H9 (cell line): ENCODE measurements around the gene CD300H. TPM values are rescaled to one million over a fixed set of nuclear protein-coding genes. Genes with fewer than 3 reads are reported as not detected.

Experiments used
- DNase-seq: peaks from one replicate; pipeline ENCODE4 v3.0.0-alpha.2; 2017
- H2AFZ ChIP-seq: one replicate; pipeline ENCODE4 v1.6.1; 2013; ENCODE audit warnings: mild to moderate bottlenecking, low read length, control low read depth, moderate library complexity
- H2AK5ac ChIP-seq: 2 replicates; pipeline ENCODE4 v1.6.1; 2013; ENCODE audit warnings: low read length, control low read depth, mixed read lengths; ENCODE audit not compliant: insufficient read length
- H2BK120ac ChIP-seq: one replicate; pipeline ENCODE4 v1.6.1; 2013; ENCODE audit warnings: low read depth, mild to moderate bottlenecking, low read length, control low read depth, inconsistent platforms; ENCODE audit not compliant: poor library complexity, severe bottlenecking
- H2BK12ac ChIP-seq: 2 replicates; pipeline ENCODE4 v1.6.1; 2013; ENCODE audit warnings: low read length, control low read depth, mixed read lengths, low read depth; ENCODE audit not compliant: insufficient read length
- H2BK15ac ChIP-seq: 2 replicates; pipeline ENCODE4 v1.6.1; 2013; ENCODE audit warnings: low read depth, low read length, control low read depth
- H2BK20ac ChIP-seq: one replicate; pipeline ENCODE4 v1.6.1; 2013; ENCODE audit warnings: low read depth, mild to moderate bottlenecking, low read length, control low read depth, inconsistent platforms; ENCODE audit not compliant: poor library complexity, severe bottlenecking
- H2BK5ac ChIP-seq: 2 replicates; pipeline ENCODE4 v1.6.1; 2013; ENCODE audit warnings: low read length, control low read depth, mixed read lengths; ENCODE audit not compliant: insufficient read length
- H3K14ac ChIP-seq: 2 replicates; pipeline ENCODE4 v1.6.1; 2013; ENCODE audit warnings: low read length, control low read depth; ENCODE audit not compliant: insufficient read depth
- H3K18ac ChIP-seq: 2 replicates; pipeline ENCODE4 v1.6.1; 2013; ENCODE audit warnings: low read depth, mild to moderate bottlenecking, mixed read lengths, low read length, control low read depth; ENCODE audit not compliant: insufficient read length
- H3K23ac ChIP-seq: 2 replicates; pipeline ENCODE4 v1.6.1; 2013; ENCODE audit warnings: low read length, control low read depth, mixed read lengths, low read depth; ENCODE audit not compliant: insufficient read length
- H3K23me2 ChIP-seq: 2 replicates; pipeline ENCODE4 v1.6.1; 2013; ENCODE audit warnings: low read depth, mild to moderate bottlenecking, mixed read lengths, low read length, control low read depth; ENCODE audit not compliant: insufficient read length, poor library complexity, severe bottlenecking
- H3K27ac ChIP-seq: 2 replicates; pipeline ENCODE4 v1.5.1; 2013; ENCODE audit warnings: low read length, control low read depth, mixed read lengths, low read depth; ENCODE audit not compliant: insufficient read length
- H3K27me3 ChIP-seq: 2 replicates; pipeline ENCODE4 v1.6.1; 2013; ENCODE audit warnings: low read length, control low read depth, inconsistent platforms; ENCODE audit not compliant: insufficient read depth
- H3K4ac ChIP-seq: 2 replicates; pipeline ENCODE4 v1.6.1; 2013; ENCODE audit warnings: low read depth, mild to moderate bottlenecking, control low read depth, inconsistent platforms, low read length, moderate library complexity
- H3K4me1 ChIP-seq: 2 replicates; pipeline ENCODE4 v1.6.1; 2013; ENCODE audit warnings: low read length, control low read depth, inconsistent platforms; ENCODE audit not compliant: insufficient read depth
- H3K4me2 ChIP-seq: 2 replicates; pipeline ENCODE4 v1.6.1; 2013; ENCODE audit warnings: low read length, control low read depth, mixed read lengths; ENCODE audit not compliant: insufficient read length, insufficient read depth
- H3K56ac ChIP-seq: 2 replicates; pipeline ENCODE4 v1.6.1; 2013; ENCODE audit warnings: low read depth, mild to moderate bottlenecking, mixed read lengths, low read length, control low read depth; ENCODE audit not compliant: insufficient read length
- H3K79me1 ChIP-seq: 2 replicates; pipeline ENCODE4 v1.6.1; 2013; ENCODE audit warnings: low read depth, mild to moderate bottlenecking, moderate library complexity, low read length, control low read depth, inconsistent platforms; ENCODE audit not compliant: insufficient read depth, poor library complexity, severe bottlenecking
- H3K79me2 ChIP-seq: 2 replicates; pipeline ENCODE4 v1.6.1; 2013; ENCODE audit warnings: low read length, control low read depth, inconsistent platforms; ENCODE audit not compliant: insufficient read depth
- H3K9ac ChIP-seq: 2 replicates; pipeline ENCODE4 v1.6.1; 2013; ENCODE audit warnings: low read length, control low read depth, mixed read lengths; ENCODE audit not compliant: insufficient read length; ENCODE audit errors: extremely low read depth
- H3K9me3 ChIP-seq: one replicate; pipeline ENCODE4 v1.6.1; 2013; ENCODE audit warnings: low read depth, low read length, inconsistent platforms; ENCODE audit not compliant: control insufficient read depth
- H3T11ph ChIP-seq: one replicate; pipeline ENCODE4 v1.6.1; 2013; ENCODE audit warnings: mild to moderate bottlenecking, low read length, control low read depth, inconsistent platforms
- H4K20me1 ChIP-seq: one replicate; pipeline ENCODE4 v1.6.1; 2013; ENCODE audit not compliant: control insufficient read depth, insufficient read length, insufficient read depth
- H4K5ac ChIP-seq: 2 replicates; pipeline ENCODE4 v1.6.1; 2013; ENCODE audit warnings: low read depth, mild to moderate bottlenecking, mixed read lengths, low read length, control low read depth; ENCODE audit not compliant: insufficient read length
- H4K8ac ChIP-seq: replicated peaks from 2 replicates; pipeline ENCODE4 v1.6.1; 2013; ENCODE audit warnings: low read length, control low read depth, mixed read lengths, low read depth; ENCODE audit not compliant: insufficient read length
- H4K91ac ChIP-seq: 2 replicates; pipeline ENCODE4 v1.6.1; 2013; ENCODE audit warnings: low read depth, mild to moderate bottlenecking, moderate library complexity, mixed read lengths, low read length, control low read depth; ENCODE audit not compliant: insufficient read length
- H3K27ac Mint-ChIP-seq, 3 experiments: 2 replicates in 2 of 3; 3 replicates in 1 of 3; pipeline ENCODE4 v1.8.0; 2020 to 2021; ENCODE audit warnings: mixed read lengths in 3 of 3, mild to moderate bottlenecking in 1 of 3, moderate library complexity in 1 of 3
- H3K27me3 Mint-ChIP-seq: 2 replicates; pipeline ENCODE4 v1.8.0; 2021; ENCODE audit warnings: low read depth, mild to moderate bottlenecking, moderate library complexity, mixed read lengths
- H3K36me3 Mint-ChIP-seq, 3 experiments: 2 replicates in 2 of 3; 3 replicates in 1 of 3; pipeline ENCODE4 v1.8.0; 2020 to 2021; ENCODE audit warnings: low read depth in 3 of 3, mixed read lengths in 3 of 3; ENCODE audit not compliant: insufficient read depth in 1 of 3
- H3K4me1 Mint-ChIP-seq, 2 experiments: 2 replicates each; pipeline ENCODE4 v1.8.0; 2020; ENCODE audit warnings: mixed read lengths in 2 of 2
- H3K4me3 Mint-ChIP-seq, 2 experiments: 2 replicates in 1 of 2; 3 replicates in 1 of 2; pipeline ENCODE4 v1.8.0; 2020 to 2021; ENCODE audit warnings: mild to moderate bottlenecking in 2 of 2, mixed read lengths in 2 of 2, moderate library complexity in 1 of 2
- H3K9me3 Mint-ChIP-seq, 2 experiments: 2 replicates in 1 of 2; 3 replicates in 1 of 2; pipeline ENCODE4 v1.8.0; 2020; ENCODE audit warnings: mild to moderate bottlenecking in 2 of 2, mixed read lengths in 2 of 2, moderate library complexity in 1 of 2
- CTCF ChIP-seq: fragments of 200-600 bp; sonication (generic); conservative IDR thresholded peaks from 3 replicates; pipeline ENCODE4 v1.8.0; 2021; ENCODE audit warnings: antibody characterized with exemption, mild to moderate bottlenecking
- WGBS: extraction: QIAGEN DNeasy Blood & Tissue Kit; methylation state at CpG from one replicate; pipeline ENCODE4 v1.1.7; 2013; ENCODE audit warnings: missing lambda C conversion rate, low lambda C conversion rate, mixed read lengths; ENCODE audit not compliant: insufficient read length; ENCODE audit errors: extremely low coverage; 5-methylcytosine and 5-hydroxymethylcytosine counted together
- total RNA-seq: library from RNA; stranded (reverse); gene quantifications from 2 replicates; pipeline ENCODE4 v1.2.1, GENCODE V29; 2021

CD300H gene
- total RNA-seq, 1 experiment from 2014 or later: not detected

GRCh38 chr17:74568106-74568873 is 981 bp upstream of the CD300H start:
- WGBS: 100% methylated on average over 2 of the region's 4 CpGs
- H2AFZ ChIP-seq: no peak overlapping the region
- H4K5ac ChIP-seq: no peak overlapping the region
- no peak for DNase-seq
- H3K27ac Mint-ChIP-seq: no peak overlapping the region
- peaks cover 33% of the 10 kb centered on the region for H3K27me3 Mint-ChIP-seq
- no peak overlapping the region for H3K56ac ChIP-seq
- no peaks in the 10 kb centered on the region for H3K79me1 ChIP-seq
- no peak overlapping the region for H2BK15ac ChIP-seq
- H3K4me1 Mint-ChIP-seq: peaks cover 4 to 9% of the 10 kb centered on the region in 2 experiments
- H4K8ac ChIP-seq: no peak overlapping the region
- no peak overlapping the region for H2BK120ac ChIP-seq
- TF ChIP-seq CTCF: no peak
- no peaks in the 10 kb centered on the region; a peak in 2 of 7 replicates for H3K36me3 Mint-ChIP-seq
- H2BK5ac ChIP-seq: no peak overlapping the region
- no peak overlapping the region for H3K18ac ChIP-seq
- no peak overlapping the region for H3K14ac ChIP-seq
- H3K27me3 ChIP-seq: no peaks in the 10 kb centered on the region
- no peak overlapping the region for H3K23ac ChIP-seq
- peaks cover 0 to 4% of the 10 kb centered on the region in 2 experiments; a peak in 2 of 5 replicates for H3K9me3 Mint-ChIP-seq
- no peaks in the 10 kb centered on the region for H3K23me2 ChIP-seq
- H2BK12ac ChIP-seq: no peak overlapping the region
- H4K91ac ChIP-seq: no peak overlapping the region
- H2AK5ac ChIP-seq: no peak overlapping the region
- no peaks in the 10 kb centered on the region for H3K79me2 ChIP-seq
- no peak overlapping the region for H2BK20ac ChIP-seq
- peaks cover 2% of the 10 kb centered on the region; the same call in 1 of the 2 replicates for H3K4me1 ChIP-seq
- H3K27ac ChIP-seq: no peak overlapping the region
- H3K9me3 ChIP-seq: no peaks in the 10 kb centered on the region
- H3K4me2 ChIP-seq: no peak overlapping the region
- H3K4me3 Mint-ChIP-seq: no peak overlapping the region
- H4K20me1 ChIP-seq: no peaks in the 10 kb centered on the region
- H3K4ac ChIP-seq: no peak overlapping the region
- H3K9ac ChIP-seq: no peak overlapping the region
- no peak overlapping the region for H3T11ph ChIP-seq
